HepG2 (cell line): ENCODE data around the gene MT1F.

Experiments
- DR1 ChIP-seq: sonication (generic); formaldehyde crosslinking; IDR thresholded peaks from 2 replicates; pipeline ENCODE4 v1.8.0; 2021; ENCODE audit warnings: mild to moderate bottlenecking, missing genetic modification reagents, inconsistent platforms
- PHB2 ChIP-seq: fragments of 450-650 bp; IDR thresholded peaks from 2 replicates; pipeline ENCODE4 v1.6.1; 2018; ENCODE audit not compliant: partially characterized antibody
- ZNF557 ChIP-seq: sonication (generic); formaldehyde crosslinking; IDR thresholded peaks from 2 replicates; pipeline ENCODE4 v1.4.0; 2020; ENCODE audit warnings: missing genetic modification reagents
- TF ChIP-seq, protein P1 (sequence below): sonication (generic); formaldehyde crosslinking; conservative IDR thresholded peaks from 2 replicates; pipeline ENCODE4 v1.5.0; 2020; ENCODE audit warnings: missing genetic modification reagents
- TF ChIP-seq, protein P2 (sequence below): sonication (generic); formaldehyde crosslinking; IDR thresholded peaks from 2 replicates; pipeline ENCODE4 v1.5.0; 2020; ENCODE audit warnings: mild to moderate bottlenecking, missing genetic modification reagents, moderate library complexity
- TF ChIP-seq, protein P3 (sequence below): sonication (generic); formaldehyde crosslinking; IDR thresholded peaks from 2 replicates; pipeline ENCODE4 v1.4.0; 2020; ENCODE audit warnings: mild to moderate bottlenecking, missing genetic modification reagents

DNA sequence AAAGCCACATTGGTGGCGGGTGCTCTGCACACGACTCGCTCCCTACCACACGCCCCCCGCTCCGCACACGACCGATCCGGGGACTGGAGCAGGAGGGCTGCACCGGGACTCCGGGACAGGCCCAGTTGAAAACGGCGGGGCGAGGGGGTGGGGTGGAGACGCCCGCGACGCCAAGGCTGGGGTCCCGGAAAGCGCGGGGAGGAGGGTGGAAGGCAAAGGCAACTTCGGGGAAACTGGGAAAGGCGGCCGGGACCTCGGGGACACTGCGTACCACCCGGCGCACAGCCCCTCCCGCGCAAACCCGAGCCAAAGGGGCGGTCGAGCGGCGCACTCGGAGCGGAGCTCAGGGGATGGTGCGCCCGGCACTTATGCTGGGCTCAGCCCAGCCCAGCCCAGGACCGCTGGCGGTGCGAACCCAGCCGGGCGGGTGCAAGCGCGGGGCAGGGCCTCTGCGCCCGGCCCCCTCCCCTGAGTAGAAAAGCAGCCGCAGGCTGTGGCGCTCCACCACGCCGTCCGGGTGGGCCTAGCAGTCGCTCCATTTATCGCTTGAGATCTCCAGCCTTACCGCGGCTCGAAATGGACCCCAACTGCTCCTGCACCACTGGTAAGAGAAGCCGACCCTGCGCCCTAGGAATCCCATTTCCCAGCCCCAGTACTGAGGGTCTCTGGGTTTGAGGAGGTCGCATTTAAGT, 25.5 kb upstream of the MT1F start, which contains the start of gene MT1M:
- TF ChIP-seq ZNF557 (CRISPR knock-in tag) (no peak), PHB2 (no peak), DR1 (no peak)
- TF ChIP-seq, protein P1, sequence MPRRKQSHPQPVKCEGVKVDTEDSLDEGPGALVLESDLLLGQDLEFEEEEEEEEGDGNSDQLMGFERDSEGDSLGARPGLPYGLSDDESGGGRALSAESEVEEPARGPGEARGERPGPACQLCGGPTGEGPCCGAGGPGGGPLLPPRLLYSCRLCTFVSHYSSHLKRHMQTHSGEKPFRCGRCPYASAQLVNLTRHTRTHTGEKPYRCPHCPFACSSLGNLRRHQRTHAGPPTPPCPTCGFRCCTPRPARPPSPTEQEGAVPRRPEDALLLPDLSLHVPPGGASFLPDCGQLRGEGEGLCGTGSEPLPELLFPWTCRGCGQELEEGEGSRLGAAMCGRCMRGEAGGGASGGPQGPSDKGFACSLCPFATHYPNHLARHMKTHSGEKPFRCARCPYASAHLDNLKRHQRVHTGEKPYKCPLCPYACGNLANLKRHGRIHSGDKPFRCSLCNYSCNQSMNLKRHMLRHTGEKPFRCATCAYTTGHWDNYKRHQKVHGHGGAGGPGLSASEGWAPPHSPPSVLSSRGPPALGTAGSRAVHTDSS (CRISPR knock-in tag): no peak
- TF ChIP-seq, protein P2, sequence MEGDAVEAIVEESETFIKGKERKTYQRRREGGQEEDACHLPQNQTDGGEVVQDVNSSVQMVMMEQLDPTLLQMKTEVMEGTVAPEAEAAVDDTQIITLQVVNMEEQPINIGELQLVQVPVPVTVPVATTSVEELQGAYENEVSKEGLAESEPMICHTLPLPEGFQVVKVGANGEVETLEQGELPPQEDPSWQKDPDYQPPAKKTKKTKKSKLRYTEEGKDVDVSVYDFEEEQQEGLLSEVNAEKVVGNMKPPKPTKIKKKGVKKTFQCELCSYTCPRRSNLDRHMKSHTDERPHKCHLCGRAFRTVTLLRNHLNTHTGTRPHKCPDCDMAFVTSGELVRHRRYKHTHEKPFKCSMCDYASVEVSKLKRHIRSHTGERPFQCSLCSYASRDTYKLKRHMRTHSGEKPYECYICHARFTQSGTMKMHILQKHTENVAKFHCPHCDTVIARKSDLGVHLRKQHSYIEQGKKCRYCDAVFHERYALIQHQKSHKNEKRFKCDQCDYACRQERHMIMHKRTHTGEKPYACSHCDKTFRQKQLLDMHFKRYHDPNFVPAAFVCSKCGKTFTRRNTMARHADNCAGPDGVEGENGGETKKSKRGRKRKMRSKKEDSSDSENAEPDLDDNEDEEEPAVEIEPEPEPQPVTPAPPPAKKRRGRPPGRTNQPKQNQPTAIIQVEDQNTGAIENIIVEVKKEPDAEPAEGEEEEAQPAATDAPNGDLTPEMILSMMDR: 0 out of 2 replicates have a peak, but pooled peaks have one; percentile 10
- TF ChIP-seq, protein P3, sequence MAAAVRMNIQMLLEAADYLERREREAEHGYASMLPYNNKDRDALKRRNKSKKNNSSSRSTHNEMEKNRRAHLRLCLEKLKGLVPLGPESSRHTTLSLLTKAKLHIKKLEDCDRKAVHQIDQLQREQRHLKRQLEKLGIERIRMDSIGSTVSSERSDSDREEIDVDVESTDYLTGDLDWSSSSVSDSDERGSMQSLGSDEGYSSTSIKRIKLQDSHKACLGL: peak; percentile 25; the same call in 1 of the 2 replicates
